Activated CD4-positive, CD25-positive, alpha-beta regulatory T cell treated with anti-CD3 and anti-CD28 coated beads, Interleukin-2, amount 50 U/mL, for 72 hours (primary cell): Measurements from ENCODE around the gene CAMK2B.

Source experiments
- DNase-seq: peaks from one replicate; pipeline ENCODE4 v3.0.0; 2021

CAMK2B gene

GRCh38 chr7:44329081-44329480 is 3.7 kb upstream of the CAMK2B start:
- DNase-seq = no peak

GRCh38 chr7:44327981-44328380 is 2.6 kb upstream of the CAMK2B start:
- no peak for DNase-seq

- no peak for DNase-seq
Measured at GRCh38 chr7:44326261-44327125, 1.1 kb upstream of the CAMK2B start.

- no peak for DNase-seq
Measured at GRCh38 chr7:44325811-44326241, 432 bp upstream of the CAMK2B start.

- no peak for DNase-seq
Measured at GRCh38 chr7:44324481-44325200, 753 bp downstream of the CAMK2B start.

- DNase-seq = no peak
Measured at GRCh38 chr7:44324204-44324480, 1.3 kb downstream of the CAMK2B start.

GRCh38 chr7:44323381-44324203 is 1.8 kb downstream of the CAMK2B start:
- no peak for DNase-seq

GRCh38 chr7:44322631-44323363 is 2.6 kb downstream of the CAMK2B start:
- no peak for DNase-seq

- no peak for DNase-seq
Measured at GRCh38 chr7:44321796-44322195, 3.6 kb downstream of the CAMK2B start.

- no peak for DNase-seq
Measured at GRCh38 chr7:44320794-44321371, 4.5 kb downstream of the CAMK2B start.

GRCh38 chr7:44320141-44320540 is 5.3 kb downstream of the CAMK2B start:
- DNase-seq = no peak

GRCh38 chr7:44318332-44318731 is 7.1 kb downstream of the CAMK2B start:
- no peak for DNase-seq

GRCh38 chr7:44315301-44315903 is 10.0 kb downstream of the CAMK2B start:
- no peak for DNase-seq

GRCh38 chr7:44313621-44314031 is 11.8 kb downstream of the CAMK2B start:
- no peak for DNase-seq

- DNase-seq = no peak
Measured at GRCh38 chr7:44313016-44313415, 12.4 kb downstream of the CAMK2B start.

- DNase-seq = no peak
Measured at GRCh38 chr7:44311561-44312495, 13.6 kb downstream of the CAMK2B start.

- peak; percentile 27 for DNase-seq
Measured at GRCh38 chr7:44310221-44310848, 15.1 kb downstream of the CAMK2B start.

GRCh38 chr7:44309271-44310091 is 15.9 kb downstream of the CAMK2B start:
- DNase-seq = peak; percentile 48

GRCh38 chr7:44308596-44309270 is 16.7 kb downstream of the CAMK2B start:
- DNase-seq = no peak
